SK-N-MC (cell line): ENCODE results near the gene SETD3.

Experiments used
- DNase-seq: peaks from one replicate; pipeline ENCODE4 v3.0.0-alpha.2; 2011; ENCODE audit warnings: low read depth, low spot score
- H3K27ac ChIP-seq: fragments of 200-600 bp; sonication (generic); 2 replicates; pipeline ENCODE4 v1.5.1; 2016; ENCODE audit warnings: mixed run types
- H3K36me3 ChIP-seq: fragments of 200-600 bp; sonication (generic); 2 replicates; pipeline ENCODE4 v1.6.1; 2017; ENCODE audit warnings: antibody characterized with exemption, low read length, mixed read lengths; ENCODE audit not compliant: insufficient read depth
- H3K4me3 ChIP-seq: fragments of 200-600 bp; sonication (generic); 2 replicates; pipeline ENCODE4 v1.5.1; 2016
- H3K9ac ChIP-seq: fragments of 200-600 bp; sonication (generic); 2 replicates; pipeline ENCODE4 v1.8.0; 2017; ENCODE audit warnings: mixed run types, mixed read lengths; ENCODE audit not compliant: insufficient read length
- H3K9me3 ChIP-seq: fragments of 200-600 bp; sonication (generic); 2 replicates; pipeline ENCODE4 v1.6.1; 2017; ENCODE audit warnings: low read depth, mild to moderate bottlenecking, antibody characterized with exemption, low read length, moderate library complexity, mixed read lengths
- EZH2 ChIP-seq: fragments of 200-600 bp; sonication (generic); IDR thresholded peaks from one replicate; pipeline ENCODE4 v1.6.1; 2017; ENCODE audit warnings: antibody characterized with exemption
- FOXP2 ChIP-seq: optimal IDR thresholded peaks from 2 replicates; pipeline ENCODE3; 2011; ENCODE audit warnings: mild to moderate bottlenecking, moderate library complexity; ENCODE audit not compliant: insufficient read depth; ENCODE audit errors: extremely low read length, control extremely low read depth
- POLR2AphosphoS5 ChIP-seq: IDR thresholded peaks from 2 replicates; pipeline ENCODE4 v1.6.1; 2012; ENCODE audit warnings: mild to moderate bottlenecking, low read depth, low read length, borderline replicate concordance

SETD3 gene

DNA sequence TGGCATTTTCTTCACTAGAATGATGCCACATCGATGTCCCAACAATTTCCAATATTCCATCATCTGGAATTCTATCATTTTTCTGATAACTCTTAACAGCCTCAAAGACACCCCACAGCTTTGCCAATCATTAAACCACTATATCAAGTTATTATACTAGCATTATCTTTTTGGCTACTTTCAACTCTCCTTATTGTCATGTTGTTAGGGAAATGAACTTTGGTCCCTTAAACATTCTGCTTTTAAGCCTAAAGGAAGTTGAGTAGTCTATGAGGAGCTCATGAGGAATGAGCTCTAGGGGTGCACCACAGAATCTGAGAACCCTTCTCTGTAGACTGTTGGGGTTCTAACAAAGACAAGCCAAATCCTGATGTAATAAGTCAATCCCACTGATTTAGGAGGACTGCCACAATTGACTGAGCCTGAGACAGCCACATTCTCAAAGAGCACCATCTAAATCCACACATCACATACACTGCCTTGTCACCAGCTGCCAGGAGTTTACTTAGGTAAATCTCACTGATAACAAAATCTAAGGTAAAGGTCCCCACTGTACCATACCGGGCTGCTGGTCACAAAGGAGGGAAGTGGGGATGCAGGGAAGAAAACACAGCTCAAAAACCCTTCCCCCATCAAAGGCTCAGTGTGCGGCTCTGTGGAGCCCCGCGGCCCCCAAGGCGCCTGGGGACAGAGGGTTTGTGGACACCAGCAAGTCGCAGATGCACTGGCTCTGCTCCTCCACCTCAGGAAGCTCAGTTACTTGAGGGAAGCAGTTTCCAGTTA is 58.2 kb downstream of the SETD3 start:
- Histone ChIP-seq H3K9ac (no peak overlapping the region), H3K4me3 (no peak overlapping the region), H3K36me3 (no peaks in the 10 kb centered on the region), H3K9me3 (no peaks in the 10 kb centered on the region), H3K27ac (no peak overlapping the region)
- TF ChIP-seq FOXP2 (no peak), POLR2AphosphoS5 (no peak), EZH2 (no peak)
- DNase-seq: no peak

DNA sequence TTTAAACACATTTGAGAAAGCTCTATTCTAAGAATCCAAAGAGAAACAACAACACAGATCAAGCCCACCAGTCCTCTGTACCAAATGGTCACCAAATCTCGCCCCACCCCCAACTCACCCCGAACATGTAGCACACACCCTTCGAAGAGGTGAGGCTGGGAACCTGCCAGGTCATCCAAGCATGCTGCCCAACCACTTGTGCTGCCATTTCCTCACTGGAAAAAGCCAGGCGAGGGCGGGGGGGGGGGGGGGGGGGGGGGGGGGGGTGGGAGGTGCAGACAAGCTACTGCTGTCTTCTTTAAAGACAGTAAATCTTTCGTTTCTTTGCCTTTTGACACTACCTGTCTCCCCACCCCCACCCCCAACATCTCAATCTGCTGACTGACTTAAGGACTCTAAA is 59.9 kb downstream of the SETD3 start:
- H3K36me3 ChIP-seq: no peaks in the 10 kb centered on the region
- TF ChIP-seq POLR2AphosphoS5 (no peak), EZH2 (no peak)
- no peak overlapping the region for H3K27ac ChIP-seq
- peak; percentile 90 for DNase-seq
- H3K9ac ChIP-seq: no peak overlapping the region
- no peak overlapping the region for H3K4me3 ChIP-seq
- H3K9me3 ChIP-seq: no peaks in the 10 kb centered on the region

DNA sequence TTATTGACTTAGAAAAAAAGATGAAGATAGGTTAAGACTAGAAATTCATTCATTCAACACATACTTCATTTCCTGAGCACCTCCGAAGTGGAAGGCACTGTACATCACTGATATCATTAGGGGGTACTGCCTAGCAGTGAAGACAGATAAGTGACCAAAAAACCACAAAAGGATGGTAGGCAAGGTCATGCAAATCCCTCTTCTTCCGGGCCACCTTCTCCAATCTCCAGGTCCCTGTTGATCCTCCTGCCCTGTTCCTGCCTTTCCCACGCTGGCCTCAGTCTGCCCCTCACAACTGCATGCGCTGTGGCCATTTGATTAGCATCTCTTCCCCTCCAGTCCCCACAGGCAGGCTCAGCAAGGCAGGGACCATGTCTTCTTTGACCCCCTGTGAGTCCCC is 60.8 kb downstream of the SETD3 start:
- H3K4me3 ChIP-seq: no peak overlapping the region
- H3K36me3 ChIP-seq: no peaks in the 10 kb centered on the region
- no peak overlapping the region for H3K27ac ChIP-seq
- no peak for DNase-seq
- H3K9me3 ChIP-seq: no peaks in the 10 kb centered on the region
- H3K9ac ChIP-seq: no peak overlapping the region
- no peak for TF ChIP-seq FOXP2
- no peak for TF ChIP-seq POLR2AphosphoS5
- no peak for TF ChIP-seq EZH2

DNA sequence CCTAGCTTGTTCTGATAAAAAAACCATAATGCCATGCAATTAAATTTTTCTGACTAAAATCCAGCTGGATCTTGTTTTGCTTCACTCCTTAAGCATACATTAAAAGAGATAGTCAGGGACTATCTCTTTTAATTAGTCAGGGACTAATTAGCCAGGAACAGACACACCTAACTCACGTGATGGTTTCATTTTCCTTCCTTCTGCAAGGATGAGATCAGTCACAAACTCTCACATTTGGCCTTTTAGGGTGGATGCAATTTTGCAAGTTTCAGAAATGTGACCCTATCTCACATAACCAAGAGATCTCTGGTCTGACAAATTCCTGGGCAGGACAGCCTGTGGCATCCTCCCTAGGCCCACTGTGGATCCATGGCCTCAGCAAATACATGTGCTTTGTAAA is 62.4 kb downstream of the SETD3 start:
- peak overlapping the region; percentile 97 for H3K27ac ChIP-seq
- DNase-seq: no peak
- no peaks in the 10 kb centered on the region for H3K9me3 ChIP-seq
- TF ChIP-seq FOXP2 (no peak), POLR2AphosphoS5 (no peak), EZH2 (no peak)
- no peak overlapping the region for H3K4me3 ChIP-seq
- no peak overlapping the region for H3K9ac ChIP-seq
- H3K36me3 ChIP-seq: no peaks in the 10 kb centered on the region

- TF ChIP-seq FOXP2: no peak
- no peak for TF ChIP-seq POLR2AphosphoS5
- TF ChIP-seq EZH2: no peak
- Histone ChIP-seq H3K9me3 (no peaks in the 10 kb centered on the region), H3K4me3 (peak overlapping the region; percentile 65), H3K9ac (peak overlapping the region; percentile 55), H3K36me3 (peaks cover 6% of the 10 kb centered on the region; the same call in 1 of the 2 replicates), H3K27ac (peak overlapping the region; percentile 97)
- no peak for DNase-seq
Observed at GRCh38 chr14:99416909-99417308, 63.8 kb downstream of the SETD3 start.

DNA sequence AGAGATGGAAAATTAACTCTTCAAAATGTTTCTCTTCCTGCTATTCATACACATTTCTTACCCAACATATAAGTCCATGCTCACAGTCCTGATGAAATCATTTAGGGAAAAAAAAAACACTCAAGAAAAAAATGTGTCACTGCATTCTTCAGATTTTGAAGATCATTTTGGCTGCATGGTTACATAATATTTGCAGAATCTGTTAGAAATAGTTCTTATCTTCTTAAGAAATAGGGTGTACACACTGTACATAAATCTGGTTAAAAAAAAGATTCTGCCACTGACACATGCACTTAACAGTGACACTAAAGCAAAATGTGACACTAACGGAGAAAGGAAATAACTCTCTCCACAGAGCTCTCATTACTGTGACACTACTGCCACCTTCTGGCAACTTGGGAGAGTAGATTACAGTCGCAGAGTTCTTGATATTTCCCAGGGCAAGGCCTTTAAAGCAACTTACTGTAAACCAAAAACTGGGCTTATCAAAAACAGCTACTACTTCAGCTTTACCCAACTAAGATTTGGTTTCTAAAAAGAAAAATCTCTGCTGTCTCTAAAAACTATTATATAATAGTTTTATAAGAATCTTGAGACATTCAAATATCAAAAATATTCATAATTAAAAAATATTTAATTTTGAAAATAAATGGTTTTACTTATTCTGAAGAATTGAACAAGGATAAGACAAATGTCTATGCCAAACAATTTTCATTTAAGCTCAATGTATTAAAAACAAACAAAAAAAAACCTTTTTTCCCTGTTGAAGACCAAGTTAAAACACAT is 65.0 kb downstream of the SETD3 start:
- Histone ChIP-seq H3K36me3 (peaks cover 6% of the 10 kb centered on the region; the same call in 1 of the 2 replicates), H3K9ac (peak overlapping the region; percentile 70), H3K9me3 (no peaks in the 10 kb centered on the region), H3K27ac (peak overlapping the region; percentile 97), H3K4me3 (peak overlapping the region; percentile 72)
- peak; percentile 95 for DNase-seq
- TF ChIP-seq EZH2 (no peak), POLR2AphosphoS5 (peak; percentile 30; the same call in 1 of the 2 replicates)

DNA sequence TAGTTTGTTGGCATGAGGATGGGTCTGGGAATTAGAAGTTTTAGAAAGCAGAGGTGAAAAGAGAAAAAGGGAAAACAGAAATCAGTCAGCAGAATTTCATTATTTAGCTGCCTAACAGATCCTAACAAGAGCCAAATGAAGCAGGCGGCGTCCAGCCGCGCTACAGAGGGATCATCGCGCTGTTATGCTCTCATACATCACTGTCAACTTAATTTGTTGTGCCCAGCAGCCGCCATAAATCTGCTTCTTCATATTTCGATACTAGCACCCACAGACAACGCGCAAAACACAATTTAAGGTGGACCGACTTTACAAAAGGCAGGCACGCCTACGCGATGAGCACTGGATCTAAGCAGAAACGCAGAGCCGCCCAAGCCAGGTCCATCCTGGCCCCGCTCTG is 66.7 kb downstream of the SETD3 start:
- DNase-seq: no peak
- Histone ChIP-seq H3K36me3 (peaks cover 6% of the 10 kb centered on the region; the same call in 1 of the 2 replicates), H3K9me3 (no peaks in the 10 kb centered on the region), H3K4me3 (peak overlapping the region; percentile 72), H3K9ac (peak overlapping the region; percentile 70), H3K27ac (peak overlapping the region; percentile 97)
- TF ChIP-seq EZH2 (no peak), FOXP2 (no peak), POLR2AphosphoS5 (no peak)

DNA sequence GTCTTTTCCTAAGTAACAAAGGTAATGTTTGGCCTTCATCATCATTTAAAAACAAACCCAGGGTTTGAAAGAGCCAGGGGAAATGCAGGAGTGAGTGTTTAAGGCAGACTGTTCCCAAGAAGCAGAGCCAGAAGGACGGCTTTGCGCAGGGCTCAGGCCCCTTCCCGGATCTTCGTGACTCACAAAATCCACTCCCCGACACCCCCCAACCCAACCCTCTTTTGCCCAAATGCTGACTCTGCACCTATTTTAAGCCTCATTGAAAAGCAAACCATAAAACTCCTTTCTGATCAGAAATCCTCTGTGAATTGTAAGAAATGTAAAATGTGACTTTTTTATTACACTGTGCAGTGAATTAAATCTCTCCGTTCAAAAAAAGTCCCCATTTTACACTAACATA is 67.5 kb downstream of the SETD3 start:
- H3K36me3 ChIP-seq: peaks cover 6% of the 10 kb centered on the region; the same call in 1 of the 2 replicates
- H3K27ac ChIP-seq: peak overlapping the region; percentile 97
- H3K9me3 ChIP-seq: no peaks in the 10 kb centered on the region
- peak overlapping the region; percentile 49 for H3K4me3 ChIP-seq
- H3K9ac ChIP-seq: peak overlapping the region; percentile 70
- TF ChIP-seq POLR2AphosphoS5: no peak
- TF ChIP-seq EZH2: no peak
- no peak for TF ChIP-seq FOXP2
- no peak for DNase-seq
